Lower lobe of right lung (tissue), 2 donors: ENCODE data around the gene TERT. TPM values are rescaled to one million over a fixed set of nuclear protein-coding genes. Genes with fewer than 3 reads are reported as not detected.
"Not testable (repeated sequence)": the region's sequence is repeated elsewhere in the genome, so short reads cannot be mapped to it uniquely, and the experiment has no call there.

Source experiments
- ATAC-seq, 2 donors: fragments of 200-7000 bp; cut with Tn5 transposase; one replicate each; pipeline ENCODE4 v1.9.1; 2020 to 2022; ENCODE audit warnings: mild to moderate bottlenecking in 2 of 2, moderate library complexity in 2 of 2
- DNase-seq: peaks from one replicate; pipeline ENCODE4 v3.0.0-alpha.2; 2020
- H3K27ac ChIP-seq: fragments of 200-600 bp; one replicate; pipeline ENCODE4 v1.8.0; 2022
- H3K27me3 ChIP-seq: fragments of 200-600 bp; one replicate; pipeline ENCODE4 v1.8.0; 2022; ENCODE audit warnings: low read depth
- H3K36me3 ChIP-seq: fragments of 200-600 bp; one replicate; pipeline ENCODE4 v1.8.0; 2022; ENCODE audit warnings: mild to moderate bottlenecking
- H3K4me1 ChIP-seq: fragments of 200-600 bp; one replicate; pipeline ENCODE4 v1.8.0; 2022
- H3K4me3 ChIP-seq: fragments of 200-600 bp; one replicate; pipeline ENCODE4 v1.8.0; 2022; ENCODE audit warnings: mild to moderate bottlenecking
- H3K9me3 ChIP-seq: fragments of 200-600 bp; one replicate; pipeline ENCODE4 v1.8.0; 2022
- CTCF ChIP-seq: fragments of 200-600 bp; IDR thresholded peaks from one replicate; pipeline ENCODE4 v1.8.0; 2022; ENCODE audit warnings: antibody characterized with exemption, mild to moderate bottlenecking
- intact Hi-C: fragments of 100-400 bp; cut with DNase I; formaldehyde crosslinking; loops from one replicate; pipeline ENCODE4 v1.11.0; 2022
- total RNA-seq: library from RNA; stranded (reverse); fragmentation: NEBNext Ultra II Directional; extraction: Animal tissue kit (Norgen Biotek cat#: 25700); gene quantifications from one replicate; pipeline ENCODE4 v1.2.1, GENCODE V29; 2021
- donor health status: DM: no; HTN: yes; CAD: no; lungs with severe emphysema.

Gene TERT
- total RNA-seq, 1 donor from 2014 or later, result not detected

- no peaks in the 10 kb centered on the region for H3K36me3 ChIP-seq
- H3K4me3 ChIP-seq, result no peak overlapping the region
- no peak for TF ChIP-seq CTCF
- ATAC-seq (no peak), DNase-seq (no peak)
- no peak overlapping the region for H3K27ac ChIP-seq
- H3K27me3 ChIP-seq, result peaks cover 46% of the 10 kb centered on the region
- intact Hi-C loops, result no loop called here
- H3K9me3 ChIP-seq, result no peaks in the 10 kb centered on the region
- H3K4me1 ChIP-seq, result no peaks in the 10 kb centered on the region
Measured at GRCh38 chr5:1291611-1292080, 3.2 kb downstream of the TERT start.

DNA sequence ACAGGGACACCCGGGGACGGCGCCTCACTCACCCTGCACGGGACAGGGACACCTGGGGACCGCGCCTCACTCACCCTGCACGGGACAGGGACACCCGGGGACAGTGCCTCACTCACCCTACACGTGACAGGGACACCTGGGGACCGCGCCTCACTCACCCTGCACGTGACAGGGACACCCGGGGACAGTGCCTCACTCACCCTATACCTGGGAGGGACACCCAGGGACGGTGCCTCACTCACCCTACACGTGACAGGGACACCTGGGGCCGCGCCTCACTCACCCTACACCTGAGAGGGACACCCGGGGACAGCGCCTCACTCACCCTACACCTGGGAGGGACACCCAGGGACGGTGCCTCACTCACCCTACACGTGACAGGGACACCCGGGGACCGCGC is 3.9 kb downstream of the TERT start:
- ATAC-seq, H3K9me3 ChIP-seq, H3K27ac ChIP-seq, H3K36me3 ChIP-seq, intact Hi-C loops, H3K4me3 ChIP-seq, DNase-seq, H3K4me1 ChIP-seq: not testable (repeated sequence)
- peaks cover 40% of the 10 kb centered on the region for H3K27me3 ChIP-seq

GRCh38 chr5:1289559-1289958 is 5.3 kb downstream of the TERT start:
- H3K27ac ChIP-seq, H3K36me3 ChIP-seq, H3K9me3 ChIP-seq, DNase-seq, ATAC-seq, intact Hi-C loops, H3K4me3 ChIP-seq, H3K4me1 ChIP-seq: not testable (repeated sequence)
- peaks cover 26% of the 10 kb centered on the region for H3K27me3 ChIP-seq

DNA sequence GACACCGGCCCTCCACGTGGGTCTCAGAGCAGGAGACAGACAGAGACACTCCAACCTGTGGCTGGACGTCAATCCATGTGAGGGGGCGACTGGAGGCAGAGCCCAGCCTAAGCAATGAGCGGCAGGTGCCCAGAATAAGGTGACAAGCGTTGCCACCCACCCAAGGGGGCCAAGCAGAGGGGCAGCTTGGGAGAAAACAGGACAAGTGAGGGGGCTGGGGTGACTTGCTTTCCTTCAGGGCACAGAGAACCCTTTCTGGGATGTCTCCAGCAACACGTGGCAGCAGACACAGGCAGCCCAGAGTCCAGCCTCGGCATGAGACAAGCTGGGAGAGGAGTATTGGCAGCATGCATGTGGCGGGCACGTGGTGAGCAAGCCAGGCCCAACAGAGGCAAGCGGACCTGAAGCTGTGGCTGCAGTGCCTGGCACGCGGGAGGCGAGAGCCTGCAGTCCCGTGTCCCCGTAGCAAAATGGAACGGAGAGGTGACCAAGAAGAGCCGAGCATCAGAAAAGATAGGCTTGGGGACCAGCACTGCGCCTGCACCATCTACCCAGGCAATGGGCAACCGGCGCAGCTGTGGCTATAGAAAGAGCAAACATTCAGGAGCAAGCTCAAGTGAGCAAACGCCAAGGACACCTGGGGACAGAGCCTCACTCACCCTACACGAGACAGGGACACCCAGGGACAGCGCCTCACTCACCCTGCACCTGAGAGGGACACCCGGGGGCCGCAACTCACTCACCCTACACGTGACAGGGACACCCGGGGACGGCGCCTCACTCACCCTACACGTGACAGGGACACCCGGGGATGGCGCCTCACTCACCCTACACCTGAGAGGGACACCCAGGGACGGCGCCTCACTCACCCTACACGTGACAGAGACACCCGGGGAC is 6.2 kb downstream of the TERT start:
- DNase-seq, result no peak
- Histone ChIP-seq H3K27ac (no peak overlapping the region), H3K9me3 (no peaks in the 10 kb centered on the region), H3K4me3 (no peak overlapping the region), H3K36me3 (no peaks in the 10 kb centered on the region), H3K27me3 (peaks cover 17% of the 10 kb centered on the region), H3K4me1 (no peaks in the 10 kb centered on the region)
- intact Hi-C loops, result no loop called here
- no peak for ATAC-seq
- no peak for TF ChIP-seq CTCF

DNA sequence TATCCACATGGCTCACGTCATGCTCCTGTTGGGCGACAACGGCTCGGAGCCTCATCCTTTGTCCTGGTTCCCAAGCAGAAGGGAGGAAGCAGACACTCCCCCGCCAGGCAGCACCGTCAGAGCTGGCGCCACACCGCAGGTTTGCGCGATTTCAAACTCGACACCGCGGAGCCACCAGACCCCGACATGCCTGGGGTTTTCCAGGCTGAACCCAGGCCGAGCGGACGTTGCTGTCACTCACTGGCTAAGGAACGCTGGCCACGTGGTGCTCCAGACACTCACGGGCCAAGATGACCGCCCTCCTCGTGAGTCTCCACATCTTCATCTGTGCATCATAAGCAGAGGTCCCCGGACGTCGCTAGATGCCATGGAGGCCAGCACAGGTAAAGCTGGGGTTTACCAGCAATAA is 9.0 kb downstream of the TERT start:
- H3K4me3 ChIP-seq, result no peak overlapping the region
- ATAC-seq (no peak), DNase-seq (no peak)
- no peak overlapping the region for H3K27ac ChIP-seq
- no peaks in the 10 kb centered on the region for H3K27me3 ChIP-seq
- TF ChIP-seq CTCF, result no peak
- no peaks in the 10 kb centered on the region for H3K36me3 ChIP-seq
- H3K9me3 ChIP-seq, result no peaks in the 10 kb centered on the region
- H3K4me1 ChIP-seq, result no peaks in the 10 kb centered on the region
- intact Hi-C loops, result no loop called here

- Histone ChIP-seq H3K4me1 (no peaks in the 10 kb centered on the region), H3K27ac (no peak overlapping the region), H3K9me3 (no peaks in the 10 kb centered on the region), H3K4me3 (no peak overlapping the region), H3K36me3 (no peaks in the 10 kb centered on the region), H3K27me3 (no peaks in the 10 kb centered on the region)
- intact Hi-C loops, result no loop called here
- DNase-seq (no peak), ATAC-seq (no peak)
- no peak for TF ChIP-seq CTCF
Measured at GRCh38 chr5:1285141-1285540, 9.7 kb downstream of the TERT start.

DNA sequence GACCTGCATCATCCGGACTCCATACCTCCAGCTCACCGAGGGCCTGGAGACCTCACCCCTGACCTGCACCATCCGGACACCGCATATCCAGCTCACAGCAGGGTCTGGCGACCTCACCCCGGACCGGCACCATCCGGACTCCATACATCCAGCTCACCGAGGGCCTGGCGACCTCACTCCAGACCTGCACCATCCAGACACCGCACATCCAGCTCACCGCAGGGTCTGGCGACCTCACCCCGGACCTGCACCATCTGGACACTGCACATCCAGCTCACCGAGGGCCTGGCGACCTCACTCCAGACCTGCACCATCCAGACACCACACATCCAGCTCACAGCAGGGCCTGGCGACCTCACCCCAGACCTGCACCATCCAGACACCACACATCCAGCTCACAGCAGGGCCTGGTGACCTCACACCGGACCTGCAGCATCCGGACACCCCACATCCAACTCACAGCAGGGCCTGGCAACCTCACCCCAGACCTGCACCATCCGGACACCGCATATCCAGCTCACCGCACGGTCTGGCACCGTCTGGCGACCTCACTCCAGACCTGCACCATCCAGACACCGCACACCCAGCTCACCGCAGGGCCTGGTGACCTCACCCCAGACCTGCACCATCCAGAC is 10.4 kb downstream of the TERT start:
- H3K27ac ChIP-seq, H3K4me3 ChIP-seq, H3K4me1 ChIP-seq, H3K9me3 ChIP-seq, H3K36me3 ChIP-seq, DNase-seq, intact Hi-C loops, H3K27me3 ChIP-seq, ATAC-seq: not testable (repeated sequence)

DNA sequence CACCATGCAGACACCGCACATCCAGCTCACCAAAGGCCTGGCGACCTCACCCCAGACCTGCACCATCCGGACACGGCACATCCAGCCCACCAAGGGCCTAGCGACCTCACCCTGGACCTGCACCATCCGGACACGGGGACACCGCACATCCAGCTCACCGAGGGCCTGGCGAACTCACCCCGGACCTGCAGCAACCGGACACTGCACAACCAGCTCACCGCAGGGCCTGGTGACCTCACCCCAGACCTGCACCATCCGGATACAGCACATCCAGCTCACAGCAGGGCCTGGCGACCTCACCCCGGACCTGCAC is 11.2 kb downstream of the TERT start:
- H3K4me3 ChIP-seq, H3K36me3 ChIP-seq, H3K27ac ChIP-seq, H3K27me3 ChIP-seq, intact Hi-C loops, H3K4me1 ChIP-seq, H3K9me3 ChIP-seq, ATAC-seq, DNase-seq: not testable (repeated sequence)

DNA sequence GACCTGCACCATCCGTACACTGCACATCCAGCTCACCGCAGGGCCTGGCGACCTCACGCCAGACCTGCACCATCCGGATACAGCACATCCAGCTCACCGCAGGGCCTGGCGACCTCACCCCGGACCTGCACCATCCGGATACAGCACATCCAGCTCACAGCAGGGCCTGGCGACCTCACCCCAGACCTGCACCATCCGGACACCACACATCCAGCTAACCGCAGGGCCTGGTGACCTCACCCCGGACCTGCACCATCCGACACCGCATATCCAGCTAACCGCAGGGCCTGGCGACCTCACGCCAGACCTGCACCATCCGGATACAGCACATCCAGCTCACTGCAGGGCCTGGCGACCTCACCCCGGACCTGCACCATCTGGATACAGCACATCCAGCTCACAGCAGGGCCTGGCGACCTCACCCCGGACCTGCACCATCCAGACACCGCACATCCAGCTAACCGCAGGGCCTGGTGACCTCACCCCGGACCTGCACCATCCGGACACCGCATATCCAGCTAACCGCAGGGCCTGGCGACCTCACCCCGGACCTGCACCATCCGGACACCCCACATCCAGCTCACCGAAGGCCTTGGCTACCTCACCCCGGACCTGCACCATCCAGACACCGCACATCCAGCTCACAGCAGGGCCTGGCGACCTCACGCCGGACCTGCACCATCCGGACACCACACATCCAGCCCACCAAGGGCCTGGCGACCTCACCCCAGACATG is 11.7 kb downstream of the TERT start:
- H3K9me3 ChIP-seq, H3K4me3 ChIP-seq, H3K4me1 ChIP-seq, H3K36me3 ChIP-seq, ATAC-seq, H3K27me3 ChIP-seq, H3K27ac ChIP-seq, intact Hi-C loops: not testable (repeated sequence)
- DNase-seq, result peak; percentile 29
